ENCODE measurements around the gene TBCK.

DNA sequence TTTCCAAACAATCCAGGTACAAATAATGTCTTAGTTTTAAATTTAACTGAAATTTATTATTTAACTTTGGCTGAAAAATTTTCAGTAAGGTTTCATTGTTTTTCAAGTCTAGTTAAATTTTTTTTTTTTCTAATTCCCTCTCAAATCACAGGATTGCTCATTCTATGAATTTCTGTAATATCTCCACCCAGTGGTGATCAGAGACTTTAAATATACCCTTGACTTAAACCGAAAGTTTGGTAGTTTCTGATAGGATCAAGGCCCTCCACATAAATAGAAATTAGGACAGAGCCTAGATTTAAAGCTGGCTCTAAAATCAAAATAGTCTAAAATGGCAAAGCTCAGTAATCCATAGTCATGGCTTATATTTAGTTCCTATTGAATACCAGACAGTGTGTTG lies 175.4 kb downstream of the TBCK start:
- TF ChIP-seq, protein P1, sequence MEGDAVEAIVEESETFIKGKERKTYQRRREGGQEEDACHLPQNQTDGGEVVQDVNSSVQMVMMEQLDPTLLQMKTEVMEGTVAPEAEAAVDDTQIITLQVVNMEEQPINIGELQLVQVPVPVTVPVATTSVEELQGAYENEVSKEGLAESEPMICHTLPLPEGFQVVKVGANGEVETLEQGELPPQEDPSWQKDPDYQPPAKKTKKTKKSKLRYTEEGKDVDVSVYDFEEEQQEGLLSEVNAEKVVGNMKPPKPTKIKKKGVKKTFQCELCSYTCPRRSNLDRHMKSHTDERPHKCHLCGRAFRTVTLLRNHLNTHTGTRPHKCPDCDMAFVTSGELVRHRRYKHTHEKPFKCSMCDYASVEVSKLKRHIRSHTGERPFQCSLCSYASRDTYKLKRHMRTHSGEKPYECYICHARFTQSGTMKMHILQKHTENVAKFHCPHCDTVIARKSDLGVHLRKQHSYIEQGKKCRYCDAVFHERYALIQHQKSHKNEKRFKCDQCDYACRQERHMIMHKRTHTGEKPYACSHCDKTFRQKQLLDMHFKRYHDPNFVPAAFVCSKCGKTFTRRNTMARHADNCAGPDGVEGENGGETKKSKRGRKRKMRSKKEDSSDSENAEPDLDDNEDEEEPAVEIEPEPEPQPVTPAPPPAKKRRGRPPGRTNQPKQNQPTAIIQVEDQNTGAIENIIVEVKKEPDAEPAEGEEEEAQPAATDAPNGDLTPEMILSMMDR (conservative IDR thresholded peaks at IDR 0.05 in 1 of 2, IDR thresholded peaks at IDR 0.05 in 1 of 2; ENCODE audit: extremely low read depth in 1 of 2, insufficient read depth in 1 of 2, low read depth in 1 of 2, low read length in 2 of 2), result no peak
- TF ChIP-seq EZH2 (IDR thresholded peaks at IDR 0.05; ENCODE audit: borderline replicate concordance, low read length), result no peak

Measured in mammary epithelial cell (primary cell).